Stimulated activated CD4-positive, alpha-beta T cell treated with anti-CD3 and anti-CD28 coated beads, TNF-alpha, amount 100 ng/mL, for 24 hours (primary cell): Measurements from ENCODE around the gene CYP4F2.
"Not testable (repeated sequence)": the region's sequence is repeated elsewhere in the genome, so short reads cannot be mapped to it uniquely, and the experiment has no call there.

Source experiments
- DNase-seq, 3 experiments: peaks; one replicate each; pipeline ENCODE4 v3.0.0-alpha.2; 2020; ENCODE audit warnings: low read depth in 3 of 3

The CYP4F2 gene, protein sequence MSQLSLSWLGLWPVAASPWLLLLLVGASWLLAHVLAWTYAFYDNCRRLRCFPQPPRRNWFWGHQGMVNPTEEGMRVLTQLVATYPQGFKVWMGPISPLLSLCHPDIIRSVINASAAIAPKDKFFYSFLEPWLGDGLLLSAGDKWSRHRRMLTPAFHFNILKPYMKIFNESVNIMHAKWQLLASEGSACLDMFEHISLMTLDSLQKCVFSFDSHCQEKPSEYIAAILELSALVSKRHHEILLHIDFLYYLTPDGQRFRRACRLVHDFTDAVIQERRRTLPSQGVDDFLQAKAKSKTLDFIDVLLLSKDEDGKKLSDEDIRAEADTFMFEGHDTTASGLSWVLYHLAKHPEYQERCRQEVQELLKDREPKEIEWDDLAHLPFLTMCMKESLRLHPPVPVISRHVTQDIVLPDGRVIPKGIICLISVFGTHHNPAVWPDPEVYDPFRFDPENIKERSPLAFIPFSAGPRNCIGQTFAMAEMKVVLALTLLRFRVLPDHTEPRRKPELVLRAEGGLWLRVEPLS

GRCh38 chr19:15897738-15898276 is at the start of gene CYP4F2:
TSS of gene CYP4F2 (minus strand) at chr19:15898074. CDS start at chr19:15897611, 463 bp downstream.
- DNase-seq, result no peak

DNA sequence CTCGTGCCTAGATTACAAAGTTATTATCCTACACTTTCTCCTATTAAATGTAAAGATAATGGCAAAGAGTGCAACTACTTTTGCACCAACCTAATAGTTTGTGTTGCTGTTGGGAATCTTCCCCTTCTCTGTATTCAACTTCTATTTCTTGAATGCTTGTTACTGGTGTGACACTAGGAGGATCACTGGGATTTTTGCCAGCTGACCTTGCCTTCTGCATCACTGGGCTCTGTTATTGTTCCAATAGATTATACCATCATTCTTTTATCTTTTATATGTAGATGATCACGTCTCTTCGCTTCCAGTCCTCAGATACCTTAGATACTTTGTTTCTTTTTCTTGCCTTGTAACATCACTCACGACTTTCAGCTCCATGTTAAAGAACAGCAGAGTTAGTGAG is 47.4 kb upstream of the CYP4F2 start:
- no peak for DNase-seq

- DNase-seq, result no peak
These were observed 46.5 kb upstream of the CYP4F2 start for GRCh38 chr19:15944401-15944800.

DNA sequence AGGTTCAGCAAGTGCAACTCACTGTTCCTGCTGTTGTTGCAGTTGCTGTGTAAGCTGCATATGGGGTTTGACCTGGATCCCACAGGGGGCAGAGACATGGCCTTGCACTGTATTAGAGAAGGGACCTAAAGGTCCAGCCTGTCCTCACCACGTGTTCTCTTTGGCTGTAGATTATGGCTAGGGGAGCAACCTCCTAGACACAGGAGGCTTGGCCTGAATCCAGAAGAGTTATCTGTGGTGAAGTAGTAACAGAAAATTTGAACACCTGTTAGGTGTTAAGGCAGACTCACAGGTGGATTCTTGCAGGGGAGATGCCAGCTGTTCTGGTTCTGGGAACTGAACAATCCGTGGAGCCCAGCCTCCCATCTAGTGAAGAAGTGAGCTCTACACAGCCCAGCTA is 39.9 kb upstream of the CYP4F2 start:
- no peak for DNase-seq

- no peak for DNase-seq
These were observed 39.1 kb upstream of the CYP4F2 start for GRCh38 chr19:15936950-15937349.

GRCh38 chr19:15936173-15936572 is 38.3 kb upstream of the CYP4F2 start:
- no peak for DNase-seq

DNA sequence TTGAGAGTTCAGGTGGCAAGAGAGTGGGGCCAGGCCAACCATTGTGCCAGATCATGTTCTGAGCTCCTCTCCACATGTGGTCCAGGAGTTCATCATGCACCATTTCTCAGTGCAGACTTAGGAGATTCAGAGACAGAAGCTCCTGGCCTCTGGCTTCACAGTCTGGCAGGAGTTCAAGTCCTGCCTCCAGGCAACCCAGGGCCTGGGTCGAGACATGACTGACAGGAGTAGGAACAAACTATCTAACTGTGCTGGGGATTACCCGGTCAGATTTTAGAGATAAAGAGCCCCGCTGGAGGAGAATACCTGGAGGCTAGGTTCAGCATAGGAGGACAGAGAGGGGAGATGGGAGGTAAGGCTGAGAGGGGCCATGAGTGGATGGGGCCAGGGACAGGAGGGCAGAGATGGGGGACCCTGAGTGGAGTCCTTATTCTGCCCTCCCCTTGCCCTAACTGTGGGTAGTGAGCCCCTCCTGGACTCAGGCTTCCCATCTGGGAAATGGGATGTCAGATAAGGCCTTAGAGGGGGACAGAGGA is 37.4 kb upstream of the CYP4F2 start:
- no peak for DNase-seq

DNA sequence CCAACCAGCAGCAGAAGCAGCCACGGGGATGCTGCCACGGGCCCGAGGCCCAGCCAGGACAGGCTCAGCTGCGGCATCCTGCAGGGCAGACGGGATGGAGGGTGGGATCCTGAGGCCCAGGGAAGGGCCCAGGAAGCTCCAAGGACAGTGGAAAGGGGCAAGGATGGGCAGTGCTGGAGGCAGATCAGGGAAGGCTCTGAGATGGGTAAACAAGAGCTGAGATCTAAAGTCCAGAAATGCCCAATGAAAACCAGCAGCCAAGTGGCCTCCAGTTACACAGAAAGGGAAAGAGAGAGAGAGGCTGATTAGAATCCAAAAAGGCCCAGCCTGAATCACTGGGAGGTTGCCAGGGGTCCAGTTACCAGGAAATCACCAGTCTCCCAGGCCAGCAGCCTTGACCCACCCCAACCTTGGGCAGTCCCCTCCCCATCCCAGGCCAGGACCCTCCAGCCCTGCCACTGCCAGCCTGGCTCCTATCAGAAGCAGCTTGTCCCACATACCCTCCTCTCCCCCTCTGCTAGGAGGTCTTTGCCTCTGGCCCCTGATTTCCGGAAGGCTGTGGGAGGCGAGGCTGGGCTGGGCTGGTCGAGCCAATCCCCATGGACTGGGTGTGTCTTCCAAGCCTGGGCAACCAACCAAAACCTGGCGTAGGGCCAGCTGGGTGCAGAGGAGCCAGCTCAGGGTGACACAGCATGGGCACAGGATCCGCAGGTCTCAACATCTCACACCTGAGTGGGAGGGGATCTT is 36.6 kb upstream of the CYP4F2 start, which contains the start of gene CYP4F11:
CYP4F11 (minus strand) TSS at position 198 of the 747 bp plus-strand sequence; CDS start at position 77, 121 bp downstream.
- DNase-seq, result no peak

DNA sequence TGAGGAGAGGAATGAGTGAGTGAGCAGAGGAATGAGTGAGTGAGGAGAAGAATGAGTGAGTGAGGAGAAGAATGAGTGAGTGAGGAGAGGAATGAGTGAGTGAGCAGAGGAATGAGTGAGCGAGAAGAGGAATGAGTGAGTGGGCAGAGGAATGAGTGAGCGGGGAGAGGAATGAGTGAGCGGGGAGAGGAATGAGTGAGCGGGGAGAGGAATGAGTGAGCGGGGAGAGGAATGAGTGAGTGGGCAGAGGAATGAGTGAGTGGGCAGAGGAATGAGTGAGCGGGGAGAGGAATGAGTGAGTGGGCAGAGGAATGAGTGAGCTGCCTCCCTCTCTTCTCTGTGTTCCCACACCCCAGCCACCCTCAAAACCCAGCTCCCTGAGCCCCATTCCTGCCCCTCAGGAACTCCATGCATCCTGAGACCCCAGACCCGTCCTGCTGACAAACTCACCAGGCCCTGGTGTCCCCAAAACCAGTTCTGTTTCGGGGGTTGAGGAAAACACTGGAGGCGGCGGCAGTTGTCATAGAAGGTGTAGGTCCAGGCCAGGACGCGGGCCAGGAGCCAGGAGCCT is 36.0 kb upstream of the CYP4F2 start:
- peak in 1 of 3 experiments; percentile 23 for DNase-seq

DNA sequence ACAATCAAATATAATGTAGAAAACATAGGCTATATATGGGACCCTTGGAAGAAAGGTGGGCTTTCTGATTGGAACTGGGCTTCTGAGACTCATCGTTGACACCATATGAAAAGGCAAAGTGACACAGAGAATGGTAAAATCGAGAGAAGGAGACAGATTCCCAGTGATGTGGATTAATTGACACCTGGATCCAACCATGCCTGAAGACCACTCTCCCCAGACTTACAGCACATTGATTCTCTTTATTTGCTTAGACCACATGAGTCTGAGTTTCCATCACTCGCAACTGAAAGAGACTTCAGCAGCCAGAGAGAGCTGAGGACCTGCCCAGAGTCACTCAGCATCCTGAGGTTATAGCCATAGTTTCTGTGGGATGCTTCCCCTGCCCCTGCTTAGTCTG is 30.4 kb upstream of the CYP4F2 start:
- no peak for DNase-seq

- DNase-seq, result no peak
These were observed 28.6 kb upstream of the CYP4F2 start for GRCh38 chr19:15926484-15926883.

DNA sequence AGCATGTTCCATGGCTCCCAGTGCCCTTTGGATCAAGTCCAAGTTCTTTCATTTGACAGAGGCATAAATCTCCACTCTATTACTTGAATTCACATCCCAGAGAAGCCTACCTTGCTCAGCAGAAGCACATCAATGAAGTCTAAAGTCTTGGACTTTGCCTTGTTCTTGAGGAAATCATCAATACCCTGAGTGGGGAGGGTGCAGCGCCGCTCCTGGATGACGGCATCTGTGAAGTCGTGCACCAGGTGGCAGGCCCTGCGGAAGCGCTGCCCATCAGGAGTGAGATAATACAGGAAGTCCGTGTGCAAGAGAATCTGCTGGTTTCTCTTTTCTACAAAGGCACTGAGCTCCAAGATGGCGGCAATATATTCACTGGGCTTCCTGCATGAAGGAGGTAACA is 25.8 kb upstream of the CYP4F2 start:
- DNase-seq, result no peak

- DNase-seq, result no peak
These were observed 24.1 kb upstream of the CYP4F2 start for GRCh38 chr19:15922021-15922420.

DNA sequence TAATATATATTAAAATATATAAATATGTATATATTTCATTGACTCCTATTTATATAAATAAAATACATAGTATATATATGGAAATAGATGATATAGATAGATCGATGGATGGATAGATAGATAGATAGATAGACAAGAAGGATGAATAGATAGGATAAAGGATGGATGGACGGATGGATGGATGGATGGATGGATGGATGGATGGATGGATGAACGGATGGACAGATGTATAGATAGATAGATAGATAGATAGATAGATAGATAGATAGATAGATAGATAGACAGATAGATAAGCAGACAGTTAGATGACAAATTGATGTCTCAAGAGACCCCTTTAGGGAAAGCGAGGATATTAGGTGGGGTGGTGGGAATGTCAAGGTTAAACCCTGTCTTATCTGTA is 21.4 kb upstream of the CYP4F2 start:
- no peak for DNase-seq

DNA sequence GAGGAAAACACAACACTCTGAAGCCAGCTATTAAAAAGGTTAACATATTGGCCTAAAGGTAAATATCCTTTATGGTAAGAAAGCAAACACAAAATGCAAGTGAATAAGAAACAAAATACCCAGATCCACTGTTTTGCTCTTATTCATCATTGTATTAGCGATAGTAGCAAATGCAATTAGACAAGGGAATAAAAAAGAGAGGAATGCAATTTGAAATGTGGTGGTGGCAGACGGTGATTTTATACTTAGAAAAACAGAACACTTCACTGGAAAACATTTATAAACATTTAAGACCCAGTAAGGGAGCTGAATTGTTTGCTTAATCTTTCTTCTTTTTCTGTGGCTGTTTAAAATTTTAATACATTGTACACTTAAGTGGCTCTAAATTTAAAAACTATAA is 17.2 kb upstream of the CYP4F2 start:
- no peak for DNase-seq

- DNase-seq, result no peak
These were observed 16.0 kb upstream of the CYP4F2 start for GRCh38 chr19:15913830-15914229.

DNA sequence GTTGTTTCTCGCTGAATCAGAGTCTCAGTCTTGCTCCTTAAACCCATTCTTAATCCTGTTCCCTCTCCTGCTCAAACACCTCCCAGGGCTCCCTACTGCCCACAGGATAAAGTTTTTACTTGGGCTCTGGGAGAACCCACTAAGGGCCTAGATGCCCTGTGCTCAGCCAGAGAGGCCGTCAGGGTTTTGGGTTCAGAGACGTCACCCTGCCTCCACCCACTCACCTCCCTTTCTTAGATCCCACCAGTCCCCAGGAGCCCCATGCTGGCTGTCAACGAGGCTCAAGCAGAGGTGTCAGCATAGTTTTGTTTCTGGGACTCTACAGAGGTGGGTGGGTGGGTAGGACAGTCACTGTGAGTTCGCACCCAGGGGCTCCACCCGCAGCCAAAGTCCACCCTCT is 15.5 kb upstream of the CYP4F2 start:
- DNase-seq, result no peak

DNA sequence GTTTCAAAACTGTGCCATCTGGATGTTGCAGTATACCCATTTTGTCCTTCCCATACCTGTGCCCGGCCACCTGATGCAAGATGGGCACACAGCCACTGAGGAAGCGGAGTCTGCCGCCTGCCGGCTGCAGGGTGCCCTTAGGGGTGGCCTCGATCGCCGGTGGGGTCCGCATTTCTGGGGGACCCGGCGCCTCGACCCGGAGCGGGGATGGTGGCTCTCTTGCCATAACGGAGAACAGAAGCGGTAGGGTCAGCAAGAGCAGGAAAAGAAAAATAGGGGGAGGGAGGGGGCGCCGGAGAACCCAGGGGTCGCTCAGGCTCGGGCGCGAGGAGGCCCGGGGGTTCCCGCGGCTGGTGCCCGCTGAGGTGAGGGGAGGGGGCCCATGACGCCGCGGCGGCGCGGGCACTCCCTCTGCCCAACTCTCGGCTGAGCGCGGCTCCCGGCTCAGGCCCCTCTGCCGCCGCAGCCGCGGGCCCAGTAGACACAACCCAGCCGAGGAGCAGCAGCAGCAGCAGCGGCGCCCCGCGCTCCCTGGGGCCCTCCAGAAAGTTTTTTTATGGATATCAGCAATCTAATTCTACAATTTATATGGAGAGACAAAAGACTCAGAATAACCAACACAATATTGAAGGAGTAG is 13.8 kb upstream of the CYP4F2 start:
- DNase-seq, result no peak

- no peak for DNase-seq
These were observed 7.2 kb upstream of the CYP4F2 start for GRCh38 chr19:15905026-15905425.

DNA sequence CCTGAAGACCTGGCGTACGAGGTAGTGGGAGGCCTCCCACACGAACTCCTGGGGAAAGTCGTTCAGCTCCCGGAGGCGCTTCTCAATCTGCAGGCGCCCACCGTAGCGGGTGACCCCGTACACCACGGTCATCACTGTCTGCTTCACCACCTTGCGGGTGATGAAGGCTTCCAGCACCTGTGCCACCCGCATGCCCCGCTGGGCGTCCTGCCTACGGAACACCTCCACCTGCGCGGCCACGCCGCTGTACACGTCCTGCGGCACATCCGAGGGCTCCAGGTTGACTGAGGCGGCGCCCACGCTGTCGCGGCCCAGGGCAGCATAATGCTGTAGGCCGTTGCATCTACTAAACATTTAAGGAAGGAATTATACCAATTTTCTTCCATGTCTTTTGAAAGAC is 5.0 kb upstream of the CYP4F2 start:
- DNase-seq, result not testable (repeated sequence)

DNA sequence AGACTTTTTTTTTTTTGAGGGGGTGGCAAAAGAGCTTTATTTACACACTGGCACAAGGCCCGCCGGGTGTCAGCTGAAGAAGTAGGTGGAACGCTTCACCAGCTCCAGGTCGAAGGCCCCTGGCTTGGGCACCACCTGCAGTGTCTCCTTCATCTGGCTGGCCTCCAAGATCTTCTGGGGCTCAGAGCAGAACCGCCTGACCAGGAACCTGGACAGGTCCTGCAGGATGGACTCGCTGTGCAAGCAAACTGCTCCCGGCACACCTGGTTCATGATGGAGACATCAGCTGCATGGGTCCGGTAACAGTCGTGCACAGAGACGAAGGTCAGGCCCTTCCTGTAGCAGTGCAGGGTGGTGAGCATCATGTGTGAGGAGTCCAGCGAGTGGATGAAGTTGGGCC is 4.4 kb upstream of the CYP4F2 start:
- DNase-seq, result no peak
